GM18498 (cell line): Measurements from ENCODE around the gene TST.

Source experiments
- ATAC-seq: cut with Tn5 transposase; IDR thresholded peaks from one replicate; pipeline ENCODE4 v1.9.1; 2021; ENCODE audit warnings: mild to moderate bottlenecking, moderate library complexity; ENCODE audit not compliant: unreplicated experiment

Gene TST

GRCh38 chr22:36988075-36988832, 31.0 kb downstream of the TST start:
- no peak for ATAC-seq

GRCh38 chr22:36986242-36986821, 32.9 kb downstream of the TST start:
- ATAC-seq, result no peak

DNA sequence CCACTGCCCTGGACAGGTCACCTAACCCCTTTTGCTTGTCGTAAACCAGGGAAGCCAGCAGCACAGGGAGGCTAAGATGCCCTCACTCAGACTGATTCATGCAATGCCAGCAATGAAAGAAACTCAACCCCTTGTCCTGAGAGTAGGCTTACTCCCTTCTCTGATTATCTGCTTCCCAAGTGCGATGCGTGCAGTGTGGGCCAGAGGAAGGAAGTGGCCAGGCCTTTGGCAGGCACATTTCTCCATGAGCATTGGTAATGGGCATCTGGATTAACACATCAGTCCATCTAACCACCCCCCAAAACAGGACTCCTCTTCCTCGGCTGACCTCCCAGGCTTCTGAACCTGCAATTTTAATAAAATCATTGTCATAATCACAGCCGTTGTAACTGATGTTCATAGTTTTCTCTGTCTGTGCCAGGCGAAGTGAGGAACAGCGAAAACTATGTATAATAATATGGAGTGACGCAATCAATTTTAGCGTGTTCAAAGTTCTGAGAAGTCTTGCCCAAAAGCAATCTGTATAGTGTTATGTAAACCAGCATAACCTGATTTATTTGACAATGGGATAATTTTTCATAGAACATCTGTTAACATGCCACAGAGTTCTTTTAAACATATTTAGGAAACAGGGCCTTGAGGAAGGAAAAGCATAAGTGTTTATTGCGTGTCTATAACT, 33.9 kb downstream of the TST start:
- no peak for ATAC-seq

DNA sequence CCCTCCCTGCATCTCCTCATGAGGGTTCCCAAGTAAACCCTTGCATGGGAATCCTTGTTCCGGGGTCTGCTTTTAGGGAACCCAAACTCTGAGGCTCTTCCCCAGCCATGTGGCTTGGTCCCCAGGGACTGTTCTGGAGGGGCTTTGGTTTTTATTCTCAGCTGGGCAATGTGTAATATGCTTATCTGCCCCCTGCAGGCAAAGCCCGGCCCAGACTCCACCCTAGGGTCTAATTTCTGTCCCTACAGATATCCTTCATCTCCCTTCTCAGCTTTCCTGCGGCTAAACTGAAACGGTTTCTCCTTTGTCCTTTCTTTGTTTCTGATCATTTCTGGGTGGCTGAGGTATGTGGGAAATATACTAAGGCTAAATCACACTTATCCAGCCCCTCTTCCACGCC, 37.1 kb downstream of the TST start:
- no peak for ATAC-seq

GRCh38 chr22:36981247-36981775, 37.9 kb downstream of the TST start:
- ATAC-seq, result no peak

GRCh38 chr22:36979016-36979910, 40.0 kb downstream of the TST start:
- ATAC-seq, result no peak

DNA sequence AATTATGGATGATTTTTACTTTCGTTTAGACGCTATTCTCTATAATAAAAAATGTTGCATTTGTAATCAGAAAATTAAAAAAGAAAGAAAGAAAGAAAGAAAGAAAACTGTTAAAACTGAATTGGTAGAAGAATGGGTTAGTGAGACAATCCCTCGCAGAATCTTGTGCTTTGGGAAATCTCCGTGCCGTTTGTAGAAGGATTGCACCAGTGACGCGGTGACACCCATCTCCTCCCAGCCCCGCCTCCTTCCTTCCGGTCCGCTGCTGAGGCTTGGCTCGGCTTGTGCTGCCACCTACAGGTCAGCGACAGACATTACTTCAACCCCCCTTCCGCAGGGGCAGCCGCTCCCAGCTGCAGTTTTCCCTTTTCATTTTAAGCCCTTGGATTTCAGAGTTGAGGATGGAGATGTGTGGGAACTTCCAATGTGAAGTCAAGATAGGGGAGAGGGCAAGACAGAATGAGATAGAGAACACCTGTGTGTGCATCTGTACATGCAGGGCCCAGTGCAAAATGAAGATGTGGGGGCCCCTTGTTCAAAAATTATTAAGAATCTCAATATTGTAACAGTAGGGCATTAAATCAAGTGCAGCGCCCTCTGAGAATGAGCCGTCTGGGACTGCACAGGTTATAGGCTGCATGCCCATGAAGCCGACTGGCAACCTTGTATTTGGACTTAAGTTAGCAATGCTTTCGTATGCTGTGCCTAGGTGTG, 41.1 kb downstream of the TST start:
- ATAC-seq, result peak; percentile 78

DNA sequence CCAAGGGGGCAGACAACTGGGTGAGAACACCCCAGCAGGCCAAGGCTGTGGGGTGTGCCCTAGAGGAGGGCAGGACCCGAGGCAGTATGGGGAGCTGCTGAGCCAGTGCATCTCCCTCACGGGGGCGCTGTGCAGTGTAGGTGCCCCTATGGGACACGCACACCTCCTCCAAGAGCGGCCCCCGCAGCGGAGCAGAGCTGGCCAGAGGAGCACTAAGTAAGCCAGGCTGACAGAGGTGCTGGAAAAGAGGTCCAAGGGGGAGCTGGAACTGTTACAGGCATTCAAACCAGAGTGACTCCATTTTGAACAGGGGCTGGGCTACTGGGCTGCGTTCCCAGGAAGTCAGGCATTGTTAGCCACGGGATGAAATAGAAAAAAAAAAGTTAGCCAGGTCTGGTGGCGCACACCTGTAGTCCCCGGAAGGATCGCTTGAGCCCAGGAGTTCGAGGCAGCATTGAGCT, 41.8 kb downstream of the TST start:
- no peak for ATAC-seq

DNA sequence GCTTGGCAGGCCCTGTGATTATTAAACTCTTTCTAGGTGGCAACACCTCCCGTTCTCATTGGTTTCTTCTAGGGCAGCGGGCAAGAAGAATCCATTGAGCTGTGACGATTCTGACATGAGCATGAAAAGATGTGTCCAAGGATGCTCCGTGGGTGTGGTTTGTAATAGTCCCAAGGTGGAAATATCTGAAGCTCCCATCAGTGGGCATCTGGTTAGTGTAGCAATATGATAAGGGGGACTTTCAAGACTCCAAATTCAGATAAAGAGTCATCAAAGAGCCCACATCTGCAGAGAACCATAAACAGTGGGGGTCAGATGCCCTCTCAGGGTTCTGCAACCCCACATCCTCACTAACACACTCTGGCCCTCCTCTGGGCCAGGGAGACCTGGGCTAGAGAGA, 42.6 kb downstream of the TST start:
- no peak for ATAC-seq

GRCh38 chr22:36971341-36972125, 47.7 kb downstream of the TST start:
- no peak for ATAC-seq

DNA sequence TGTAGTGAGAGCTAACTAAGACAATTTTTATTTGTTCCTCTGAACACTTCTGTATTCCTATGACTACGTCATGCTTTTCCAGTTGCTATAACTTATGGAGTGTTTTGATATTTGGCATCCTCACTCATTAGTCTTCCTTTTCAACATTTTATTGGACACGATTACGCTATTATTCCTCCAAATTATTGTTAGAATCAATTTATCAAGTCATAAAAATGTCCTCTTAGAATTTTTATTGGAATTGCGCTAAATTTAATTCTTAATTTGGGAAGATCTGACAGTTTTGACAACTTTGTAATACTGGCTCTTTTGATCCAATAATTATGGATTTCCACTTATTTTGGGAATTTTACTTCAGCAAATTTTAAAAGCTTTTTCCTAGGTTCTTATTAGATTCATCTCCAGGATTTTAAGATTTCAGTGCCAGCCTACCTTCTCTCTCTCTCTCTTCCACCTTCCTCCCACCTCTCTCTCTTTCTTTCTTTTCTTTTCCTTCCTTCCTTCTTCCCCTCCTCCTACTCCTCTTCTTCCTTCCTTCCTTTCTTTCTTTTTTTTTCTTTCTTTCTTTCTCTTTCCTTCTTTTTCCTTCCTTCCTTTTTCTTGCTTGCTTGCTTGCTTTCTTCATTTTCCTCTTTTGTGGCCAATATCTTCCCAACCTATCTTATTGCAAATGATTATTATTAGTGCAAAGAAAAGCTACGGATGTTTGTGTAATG, 50.8 kb downstream of the TST start:
- ATAC-seq, result no peak

DNA sequence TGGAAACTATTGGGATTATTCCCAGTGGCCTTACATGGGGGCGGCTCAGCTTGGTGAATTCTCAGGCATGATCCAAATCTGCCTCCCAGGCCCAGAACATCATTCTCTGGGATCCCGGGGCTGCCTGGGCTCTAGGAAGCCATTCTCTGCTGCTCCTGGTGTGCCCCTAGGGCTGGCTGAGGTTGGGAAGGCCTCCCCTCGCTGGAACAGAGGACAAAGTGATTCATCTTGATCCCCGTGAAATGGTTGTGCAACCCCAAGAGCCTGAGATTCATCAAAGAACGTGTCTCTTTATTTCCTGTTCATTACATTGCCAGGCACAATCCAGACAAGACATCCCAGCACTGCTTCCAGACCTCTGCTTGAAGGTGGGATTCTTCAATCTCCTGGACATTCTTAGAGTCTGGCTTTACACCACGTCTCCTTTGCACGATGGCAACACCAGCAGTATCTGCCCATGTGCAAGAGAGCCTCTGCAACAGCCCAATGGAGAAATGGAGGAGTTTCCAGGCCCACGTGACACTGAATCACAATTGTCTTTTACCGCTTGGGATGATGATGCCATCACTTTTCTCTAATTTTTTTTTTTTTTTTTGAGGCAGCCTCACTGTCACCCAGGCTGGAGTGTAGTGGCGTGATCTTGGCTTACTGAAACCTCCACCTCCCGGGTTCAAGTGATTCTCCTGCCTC, 52.3 kb downstream of the TST start:
- ATAC-seq, result no peak

DNA sequence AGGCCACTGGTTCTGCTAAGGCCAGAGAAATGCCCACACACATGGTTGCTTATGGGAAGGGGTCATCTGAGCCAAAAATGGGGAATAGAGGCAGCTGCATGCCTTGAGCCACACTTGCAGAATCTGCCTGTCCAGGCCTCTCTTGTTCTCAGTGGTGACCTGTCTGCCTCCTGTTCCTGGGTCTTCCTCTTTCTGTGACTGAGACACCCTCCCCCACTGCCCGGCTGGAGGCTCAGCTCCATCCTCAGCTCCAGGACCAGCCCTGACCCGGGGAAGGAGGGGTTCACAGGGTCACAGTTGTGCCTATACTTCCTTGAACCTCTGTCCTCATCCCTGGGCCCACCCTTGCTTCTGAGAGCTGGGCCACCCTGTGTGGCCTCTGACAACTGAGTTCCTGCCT, 53.6 kb downstream of the TST start:
- ATAC-seq, result no peak

GRCh38 chr22:36964106-36964505, 55.1 kb downstream of the TST start:
- no peak for ATAC-seq

DNA sequence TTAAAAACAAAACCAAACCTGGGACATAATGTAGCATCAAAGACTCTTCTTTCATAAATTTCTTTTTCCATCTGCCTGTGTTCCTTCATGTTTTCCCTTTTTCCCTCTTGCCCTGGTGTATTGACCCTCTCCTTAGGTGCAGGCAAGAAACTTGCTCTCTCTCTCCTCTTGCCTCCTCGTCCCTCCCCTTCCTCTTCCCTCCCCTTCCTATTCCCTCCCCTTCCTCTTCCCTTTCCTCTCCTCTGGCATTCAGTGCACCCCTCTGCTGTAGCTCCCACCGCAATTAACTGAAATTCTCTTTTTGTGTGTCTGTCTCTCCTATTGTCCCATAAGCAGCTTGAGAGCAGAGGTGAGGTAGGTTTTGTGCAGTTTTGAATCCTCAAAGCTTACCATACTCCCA, 55.9 kb downstream of the TST start:
- ATAC-seq, result no peak

- ATAC-seq, result no peak
Measured at GRCh38 chr22:36961626-36962025, 57.6 kb downstream of the TST start.
